HepG2 (cell line): ENCODE results near the gene HARBI1. TPM values are rescaled to one million over a fixed set of nuclear protein-coding genes. Genes with fewer than 3 reads are reported as not detected.

Experiments used
- ATAC-seq: fragments of 200-7000 bp; cut with Tn5 transposase; 3 replicates; pipeline ENCODE4 v1.9.1; 2020; ENCODE audit warnings: mild to moderate bottlenecking, moderate library complexity
- BruUV-seq: library from RNA; stranded (reverse); fragments of 400-500 nt; replicated peaks from 2 replicates; lab custom pipeline; 2021; lab: Mats Ljungman, UMichigan
- CTCF ChIA-PET: fragments of 300-600 bp; formaldehyde crosslinking; extraction: SDS; loops from one replicate; lab custom pipeline; 2021; ENCODE audit warnings: low total read pairs, inconsistent platforms, low intra/inter-chr PET ratio; lab: Yijun Ruan, JAX
- POLR2A ChIA-PET: fragments of 350-600 bp; sonication (Branson Sonifier 250); formaldehyde crosslinking; loops from one replicate; lab custom pipeline; 2020; ENCODE audit warnings: antibody characterized with exemption, inconsistent platforms; lab: Yijun Ruan, JAX
- DNase-seq: peaks from one replicate; pipeline ENCODE4 v3.0.0-alpha.2; 2015; ENCODE audit warnings: low spot score
- FAIRE-seq: peaks from 3 replicates; lab custom pipeline; 2011; peaks lifted over from hg19 to GRCh38; lab: Jason Lieb, UNC
- H2AFZ ChIP-seq: one replicate; pipeline ENCODE4 v1.6.1; 2011; ENCODE audit warnings: low read length, inconsistent platforms
- H3K27ac ChIP-seq: fragments of 300-600 bp; 3 replicates; pipeline ENCODE4 v1.8.0; 2011; ENCODE audit warnings: mixed run types, mild to moderate bottlenecking, mixed read lengths, low read length, inconsistent platforms; ENCODE audit not compliant: insufficient read depth; ENCODE audit errors: extremely low read length
- H3K27me3 ChIP-seq, 2 experiments: fragments of 200-600 bp in 1 of 2; 2 replicates in 1 of 2; 3 replicates in 1 of 2; pipeline versions ENCODE4 v1.6.0 to v1.8.0; 2011; ENCODE audit warnings: low read length in 2 of 2, mild to moderate bottlenecking in 2 of 2, moderate library complexity in 2 of 2, inconsistent platforms in 1 of 2; ENCODE audit not compliant: insufficient read depth in 2 of 2, control insufficient read depth in 1 of 2
- H3K36me3 ChIP-seq, 2 experiments: fragments of 200-600 bp in 1 of 2; replicated peaks in 1 of 2; 2 replicates in 1 of 2; 3 replicates in 1 of 2; pipeline versions ENCODE4 v1.5.1 to v1.8.0; 2011; ENCODE audit warnings: low read length in 2 of 2, inconsistent platforms in 1 of 2; ENCODE audit not compliant: insufficient read depth in 2 of 2, control insufficient read depth in 1 of 2
- H3K4me1 ChIP-seq: 2 replicates; pipeline ENCODE4 v1.5.1; 2012; ENCODE audit warnings: low read length, inconsistent platforms; ENCODE audit not compliant: insufficient read depth
- H3K4me2 ChIP-seq: 2 replicates; pipeline ENCODE4 v1.6.0; 2011; ENCODE audit warnings: low read depth, low read length, inconsistent platforms
- H3K4me3 ChIP-seq, 3 experiments: fragments of 200-600 bp in 1 of 3; sonication (generic), shearing (Covaris generic) in 1 of 3; replicated peaks in 1 of 3; 2 replicates each; pipeline ENCODE4 v1.5.1; 2011 to 2016; ENCODE audit warnings: low read length in 3 of 3, inconsistent platforms in 2 of 3, low read depth in 2 of 3, mild to moderate bottlenecking in 2 of 3, control low read depth in 1 of 3, mixed read lengths in 1 of 3; ENCODE audit not compliant: insufficient read depth in 1 of 3
- H3K79me2 ChIP-seq: one replicate; pipeline ENCODE4 v1.6.1; 2011; ENCODE audit warnings: low read length, inconsistent platforms; ENCODE audit not compliant: insufficient read depth
- H3K9ac ChIP-seq: 2 replicates; pipeline ENCODE4 v1.6.0; 2011; ENCODE audit warnings: mild to moderate bottlenecking, low read depth, low read length, inconsistent platforms; ENCODE audit not compliant: insufficient read depth
- H3K9me3 ChIP-seq: 2 replicates; pipeline ENCODE4 v1.5.1; 2012; ENCODE audit warnings: mild to moderate bottlenecking, low read length
- H4K20me1 ChIP-seq: 2 replicates; pipeline ENCODE4 v1.6.0; 2011; ENCODE audit warnings: inconsistent platforms, mild to moderate bottlenecking, low read length, moderate library complexity; ENCODE audit not compliant: insufficient read depth
- GLI4 ChIP-seq: sonication (generic); formaldehyde crosslinking; IDR thresholded peaks from 2 replicates; pipeline ENCODE4 v1.5.1; 2020; ENCODE audit warnings: missing genetic modification reagents, mild to moderate bottlenecking, moderate library complexity, borderline replicate concordance
- SOX5 ChIP-seq: IDR thresholded peaks from 2 replicates; pipeline ENCODE4 v1.6.1; 2016; ENCODE audit warnings: borderline replicate concordance
- ZFP62 ChIP-seq: sonication (generic); formaldehyde crosslinking; IDR thresholded peaks from 2 replicates; pipeline ENCODE4 v1.4.0; 2020; ENCODE audit warnings: missing genetic modification reagents
- ZNF674 ChIP-seq: sonication (generic); formaldehyde crosslinking; IDR thresholded peaks from 2 replicates; pipeline ENCODE4 v1.5.0; 2020; ENCODE audit warnings: low read depth, mild to moderate bottlenecking, missing genetic modification reagents
- WGBS: methylation state at CpG from one replicate; pipeline ENCODE4 v1.1.6; 2017; ENCODE audit warnings: low lambda C conversion rate; 5-methylcytosine and 5-hydroxymethylcytosine counted together
- in situ Hi-C: cut with HindIII; loops from 2 replicates; pipeline ENCODE4 v1.10.0; 2017; ENCODE audit warnings: low pct_unique_long_range_greater_than_20kb; ENCODE audit not compliant: extremely low pct_ligation_motif_present
- intact Hi-C: fragments of 100-400 bp; cut with micrococcal nuclease; formaldehyde crosslinking; loops from one replicate; pipeline ENCODE4 v1.10.0; 2022; ENCODE audit not compliant: unreplicated experiment
- polyA plus RNA-seq, 8 experiments: library from polyadenylated mRNA; depleted of rRNA in 3 of 8; stranded (reverse) in 7 of 8; unstranded in 1 of 8; fragments of >200 nt; fragmentation: Illumina TruSeq in 4 of 8; extraction: Trizol in 4 of 8; gene quantifications; 2 replicates each; pipeline versions ENCODE4 v1.2.1 to v1.2.3, GENCODE V29; 2011 to 2016; ENCODE audit warnings: low read depth in 4 of 8, missing spikeins in 1 of 8, mixed read lengths in 1 of 8; ENCODE audit not compliant: insufficient read depth in 1 of 8
- total RNA-seq, 5 experiments: library from RNA; depleted of rRNA; stranded (reverse); fragments of >200 nt; fragmentation: Illumina TruSeq; extraction: Trizol; gene quantifications; 2 replicates each; pipeline ENCODE4 v1.2.3, GENCODE V29; 2016; ENCODE audit warnings: low read depth in 1 of 5
- TF ChIP-seq, protein P1 (sequence below): sonication (generic); formaldehyde crosslinking; conservative IDR thresholded peaks from 2 replicates; pipeline ENCODE4 v1.4.0; 2020; ENCODE audit warnings: mild to moderate bottlenecking, missing genetic modification reagents, moderate library complexity
- TF ChIP-seq, protein P2 (sequence below): sonication (generic); formaldehyde crosslinking; IDR thresholded peaks from 2 replicates; pipeline ENCODE4 v1.5.0; 2020; ENCODE audit warnings: mild to moderate bottlenecking, missing genetic modification reagents, borderline replicate concordance

Gene HARBI1
- total and polyA plus RNA-seq, 2 of the 13 experiments (the other 11 are each of a cell fraction or from before 2014, with no cell fraction given), result 2.5 to 4.8 TPM

GRCh38 chr11:46612326-46612725, 4.7 kb downstream of the HARBI1 start (continued):
- TF ChIP-seq, protein P1, sequence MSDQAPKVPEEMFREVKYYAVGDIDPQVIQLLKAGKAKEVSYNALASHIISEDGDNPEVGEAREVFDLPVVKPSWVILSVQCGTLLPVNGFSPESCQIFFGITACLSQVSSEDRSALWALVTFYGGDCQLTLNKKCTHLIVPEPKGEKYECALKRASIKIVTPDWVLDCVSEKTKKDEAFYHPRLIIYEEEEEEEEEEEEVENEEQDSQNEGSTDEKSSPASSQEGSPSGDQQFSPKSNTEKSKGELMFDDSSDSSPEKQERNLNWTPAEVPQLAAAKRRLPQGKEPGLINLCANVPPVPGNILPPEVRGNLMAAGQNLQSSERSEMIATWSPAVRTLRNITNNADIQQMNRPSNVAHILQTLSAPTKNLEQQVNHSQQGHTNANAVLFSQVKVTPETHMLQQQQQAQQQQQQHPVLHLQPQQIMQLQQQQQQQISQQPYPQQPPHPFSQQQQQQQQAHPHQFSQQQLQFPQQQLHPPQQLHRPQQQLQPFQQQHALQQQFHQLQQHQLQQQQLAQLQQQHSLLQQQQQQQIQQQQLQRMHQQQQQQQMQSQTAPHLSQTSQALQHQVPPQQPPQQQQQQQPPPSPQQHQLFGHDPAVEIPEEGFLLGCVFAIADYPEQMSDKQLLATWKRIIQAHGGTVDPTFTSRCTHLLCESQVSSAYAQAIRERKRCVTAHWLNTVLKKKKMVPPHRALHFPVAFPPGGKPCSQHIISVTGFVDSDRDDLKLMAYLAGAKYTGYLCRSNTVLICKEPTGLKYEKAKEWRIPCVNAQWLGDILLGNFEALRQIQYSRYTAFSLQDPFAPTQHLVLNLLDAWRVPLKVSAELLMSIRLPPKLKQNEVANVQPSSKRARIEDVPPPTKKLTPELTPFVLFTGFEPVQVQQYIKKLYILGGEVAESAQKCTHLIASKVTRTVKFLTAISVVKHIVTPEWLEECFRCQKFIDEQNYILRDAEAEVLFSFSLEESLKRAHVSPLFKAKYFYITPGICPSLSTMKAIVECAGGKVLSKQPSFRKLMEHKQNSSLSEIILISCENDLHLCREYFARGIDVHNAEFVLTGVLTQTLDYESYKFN (CRISPR knock-in tag), result no peak

DNA sequence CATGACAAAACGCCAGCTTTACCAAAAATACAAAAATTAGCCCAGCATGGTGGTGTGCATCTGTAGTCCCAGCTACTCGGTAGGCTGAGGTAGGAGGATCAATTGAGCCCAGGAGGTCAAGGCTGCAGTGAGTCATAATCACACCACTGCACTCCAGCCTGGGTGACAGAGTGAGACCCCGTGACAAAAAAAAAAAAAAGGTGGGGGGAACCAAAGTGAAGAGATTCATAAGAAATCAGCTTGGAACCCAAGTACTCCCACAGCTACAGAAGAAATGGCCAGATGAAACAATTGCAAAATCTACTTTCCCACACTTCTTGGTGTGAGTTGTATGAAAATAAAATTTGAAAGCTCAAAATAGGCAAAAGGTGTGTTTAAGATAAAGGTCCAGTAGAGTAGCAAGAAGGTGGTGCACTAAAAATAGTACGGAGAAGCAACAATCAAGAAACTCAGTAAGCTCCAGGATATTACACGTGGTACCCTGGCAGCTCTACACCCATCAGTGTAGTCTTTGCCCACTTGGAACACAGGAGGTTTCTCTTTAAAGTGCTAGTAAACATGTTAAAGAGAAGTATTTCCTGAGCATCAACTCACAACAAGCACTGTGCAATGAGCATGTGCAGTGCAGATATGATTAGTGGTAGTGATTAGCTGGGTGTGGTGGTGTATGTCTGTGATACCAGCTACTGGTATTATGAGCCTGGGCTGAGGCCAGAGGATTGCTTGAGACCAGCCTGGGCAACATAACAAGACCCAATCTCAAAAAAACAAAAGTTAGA, 5.3 kb downstream of the HARBI1 start:
- Histone ChIP-seq H4K20me1 (no peaks in the 10 kb centered on the region), H3K4me2 (peak overlapping the region; percentile 48), H3K27me3 (no peaks in the 10 kb centered on the region), H3K27ac (peak overlapping the region; percentile 72), H3K9me3 (no peaks in the 10 kb centered on the region), H3K4me3 (no peak overlapping the region), H3K36me3 (no peaks in the 10 kb centered on the region), H3K9ac (peak overlapping the region; percentile 20), H2AFZ (no peak overlapping the region), H3K79me2 (no peaks in the 10 kb centered on the region), H3K4me1 (peaks cover 45% of the 10 kb centered on the region)
- ATAC-seq, result peak; percentile 72
- intact Hi-C loops, result no loop called here
- POLR2A ChIA-PET, result interaction anchor here (0.7 to 2.8 kb wide), 4 partner anchors 13 to 219 kb away, joined by 4 to 14 read pairs (median 9); partner anchors contain the start of gene AMBRA1
- 43% methylated on average over 5 of the region's 5 CpGs for WGBS
- FAIRE-seq, result no peak
- CTCF ChIA-PET, result no interaction called here
- in situ Hi-C loops, result no loop called here
- peak; percentile 51 for DNase-seq
- BruUV-seq, result no TSS peak
- TF ChIP-seq GLI4 (CRISPR knock-in tag) (no peak), ZFP62 (no peak), ZNF674 (no peak), SOX5 (CRISPR knock-in tag) (peak; percentile 7; the same call in 1 of the 2 replicates)
- TF ChIP-seq, protein P2, sequence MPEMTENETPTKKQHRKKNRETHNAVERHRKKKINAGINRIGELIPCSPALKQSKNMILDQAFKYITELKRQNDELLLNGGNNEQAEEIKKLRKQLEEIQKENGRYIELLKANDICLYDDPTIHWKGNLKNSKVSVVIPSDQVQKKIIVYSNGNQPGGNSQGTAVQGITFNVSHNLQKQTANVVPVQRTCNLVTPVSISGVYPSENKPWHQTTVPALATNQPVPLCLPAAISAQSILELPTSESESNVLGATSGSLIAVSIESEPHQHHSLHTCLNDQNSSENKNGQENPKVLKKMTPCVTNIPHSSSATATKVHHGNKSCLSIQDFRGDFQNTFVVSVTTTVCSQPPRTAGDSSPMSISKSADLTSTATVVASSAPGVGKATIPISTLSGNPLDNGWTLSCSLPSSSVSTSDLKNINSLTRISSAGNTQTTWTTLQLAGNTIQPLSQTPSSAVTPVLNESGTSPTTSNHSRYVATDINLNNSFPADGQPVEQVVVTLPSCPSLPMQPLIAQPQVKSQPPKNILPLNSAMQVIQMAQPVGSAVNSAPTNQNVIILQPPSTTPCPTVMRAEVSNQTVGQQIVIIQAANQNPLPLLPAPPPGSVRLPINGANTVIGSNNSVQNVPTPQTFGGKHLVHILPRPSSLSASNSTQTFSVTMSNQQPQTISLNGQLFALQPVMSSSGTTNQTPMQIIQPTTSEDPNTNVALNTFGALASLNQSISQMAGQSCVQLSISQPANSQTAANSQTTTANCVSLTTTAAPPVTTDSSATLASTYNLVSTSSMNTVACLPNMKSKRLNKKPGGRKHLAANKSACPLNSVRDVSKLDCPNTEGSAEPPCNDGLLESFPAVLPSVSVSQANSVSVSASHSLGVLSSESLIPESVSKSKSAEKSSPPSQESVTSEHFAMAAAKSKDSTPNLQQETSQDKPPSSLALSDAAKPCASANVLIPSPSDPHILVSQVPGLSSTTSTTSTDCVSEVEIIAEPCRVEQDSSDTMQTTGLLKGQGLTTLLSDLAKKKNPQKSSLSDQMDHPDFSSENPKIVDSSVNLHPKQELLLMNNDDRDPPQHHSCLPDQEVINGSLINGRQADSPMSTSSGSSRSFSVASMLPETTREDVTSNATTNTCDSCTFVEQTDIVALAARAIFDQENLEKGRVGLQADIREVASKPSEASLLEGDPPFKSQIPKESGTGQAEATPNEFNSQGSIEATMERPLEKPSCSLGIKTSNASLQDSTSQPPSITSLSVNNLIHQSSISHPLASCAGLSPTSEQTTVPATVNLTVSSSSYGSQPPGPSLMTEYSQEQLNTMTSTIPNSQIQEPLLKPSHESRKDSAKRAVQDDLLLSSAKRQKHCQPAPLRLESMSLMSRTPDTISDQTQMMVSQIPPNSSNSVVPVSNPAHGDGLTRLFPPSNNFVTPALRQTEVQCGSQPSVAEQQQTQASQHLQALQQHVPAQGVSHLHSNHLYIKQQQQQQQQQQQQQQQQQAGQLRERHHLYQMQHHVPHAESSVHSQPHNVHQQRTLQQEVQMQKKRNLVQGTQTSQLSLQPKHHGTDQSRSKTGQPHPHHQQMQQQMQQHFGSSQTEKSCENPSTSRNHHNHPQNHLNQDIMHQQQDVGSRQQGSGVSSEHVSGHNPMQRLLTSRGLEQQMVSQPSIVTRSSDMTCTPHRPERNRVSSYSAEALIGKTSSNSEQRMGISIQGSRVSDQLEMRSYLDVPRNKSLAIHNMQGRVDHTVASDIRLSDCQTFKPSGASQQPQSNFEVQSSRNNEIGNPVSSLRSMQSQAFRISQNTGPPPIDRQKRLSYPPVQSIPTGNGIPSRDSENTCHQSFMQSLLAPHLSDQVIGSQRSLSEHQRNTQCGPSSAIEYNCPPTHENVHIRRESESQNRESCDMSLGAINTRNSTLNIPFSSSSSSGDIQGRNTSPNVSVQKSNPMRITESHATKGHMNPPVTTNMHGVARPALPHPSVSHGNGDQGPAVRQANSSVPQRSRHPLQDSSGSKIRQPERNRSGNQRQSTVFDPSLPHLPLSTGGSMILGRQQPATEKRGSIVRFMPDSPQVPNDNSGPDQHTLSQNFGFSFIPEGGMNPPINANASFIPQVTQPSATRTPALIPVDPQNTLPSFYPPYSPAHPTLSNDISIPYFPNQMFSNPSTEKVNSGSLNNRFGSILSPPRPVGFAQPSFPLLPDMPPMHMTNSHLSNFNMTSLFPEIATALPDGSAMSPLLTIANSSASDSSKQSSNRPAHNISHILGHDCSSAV (CRISPR knock-in tag), result no peak
